ENCODE measurements around the gene PNPLA1.

The PNPLA1 gene

GRCh38 chr6:36331381-36331780 lies 61.5 kb downstream of the PNPLA1 start:
- H3K4me3 ChIP-seq (ENCODE audit: low read length): no peak overlapping the region
- no peak for TF ChIP-seq CTCF (IDR thresholded peaks at IDR 0.05; ENCODE audit: insufficient read depth, low read depth, low read length, missing control alignments)
- DNase-seq (ENCODE audit: low read depth): no peak

GRCh38 chr6:36333171-36333895 lies 63.5 kb downstream of the PNPLA1 start:
- TF ChIP-seq CTCF (IDR thresholded peaks at IDR 0.05; ENCODE audit: insufficient read depth, low read depth, low read length, missing control alignments): no peak
- no peak overlapping the region for H3K4me3 ChIP-seq (ENCODE audit: low read length)

GRCh38 chr6:36333931-36334725 lies 64.3 kb downstream of the PNPLA1 start:
- no peak overlapping the region for H3K4me3 ChIP-seq (ENCODE audit: low read length)
- TF ChIP-seq CTCF (IDR thresholded peaks at IDR 0.05; ENCODE audit: insufficient read depth, low read depth, low read length, missing control alignments): no peak
- DNase-seq (ENCODE audit: low read depth): no peak

More at GRCh38 chr6:36333171-36333895, 63.5 kb downstream of the PNPLA1 start:
- DNase-seq (ENCODE audit: low read depth): no peak

GRCh38 chr6:36334832-36335459 lies 65.1 kb downstream of the PNPLA1 start:
- no peak for TF ChIP-seq CTCF (IDR thresholded peaks at IDR 0.05; ENCODE audit: insufficient read depth, low read depth, low read length, missing control alignments)

GRCh38 chr6:36335465-36336207 lies 65.8 kb downstream of the PNPLA1 start:
- no peak overlapping the region for H3K4me3 ChIP-seq (ENCODE audit: low read length)
- DNase-seq (ENCODE audit: low read depth): peak; percentile 11
- TF ChIP-seq CTCF (IDR thresholded peaks at IDR 0.05; ENCODE audit: insufficient read depth, low read depth, low read length, missing control alignments): no peak

More at GRCh38 chr6:36334832-36335459, 65.1 kb downstream of the PNPLA1 start:
- peak; percentile 72 for DNase-seq (ENCODE audit: low read depth)
- H3K4me3 ChIP-seq (ENCODE audit: low read length): no peak overlapping the region

GRCh38 chr6:36336208-36336710 lies 66.4 kb downstream of the PNPLA1 start:
- no peak overlapping the region for H3K4me3 ChIP-seq (ENCODE audit: low read length)
- no peak for TF ChIP-seq CTCF (IDR thresholded peaks at IDR 0.05; ENCODE audit: insufficient read depth, low read depth, low read length, missing control alignments)
- DNase-seq (ENCODE audit: low read depth): no peak
